GM10266 (cell line): ENCODE measurements around the gene TMIGD3.

Source experiments
- DNase-seq: peaks from one replicate; pipeline ENCODE4 v3.0.0; 2012; ENCODE audit errors: extremely low spot score
- CTCF ChIP-seq: IDR thresholded peaks from 2 replicates; pipeline ENCODE4 v1.5.1; 2012; ENCODE audit warnings: mild to moderate bottlenecking, low read depth; ENCODE audit not compliant: control insufficient read depth, insufficient read depth; ENCODE audit errors: missing control alignments

TMIGD3 gene

GRCh38 chr1:111448482-111448917 lies 54.9 kb downstream of the TMIGD3 start:
- no peak for DNase-seq
- TF ChIP-seq CTCF: no peak

- no peak for DNase-seq
- no peak for TF ChIP-seq CTCF
These were observed 56.2 kb downstream of the TMIGD3 start for GRCh38 chr1:111446967-111447892.

- TF ChIP-seq CTCF: no peak
- no peak for DNase-seq
These were observed 56.9 kb downstream of the TMIGD3 start for GRCh38 chr1:111446546-111446945.

DNA sequence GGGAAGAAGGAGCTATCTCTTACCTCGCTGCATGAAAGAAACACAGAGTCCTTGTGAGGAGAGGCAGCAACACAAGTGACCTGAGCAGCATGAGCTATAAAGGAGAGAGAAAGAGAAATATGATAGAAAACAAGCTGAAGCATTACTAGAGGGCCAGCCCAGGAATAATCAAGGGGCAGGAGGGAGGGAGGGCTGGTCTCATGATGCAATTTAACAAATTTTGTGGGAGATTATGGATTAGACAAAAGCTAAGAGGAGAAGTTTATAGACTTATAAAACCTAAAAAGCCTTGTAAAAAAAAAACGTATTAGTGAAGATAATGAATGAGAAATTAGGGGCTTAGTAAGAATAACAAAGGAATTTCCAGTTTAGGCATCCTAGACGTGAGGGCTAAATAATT lies 59.4 kb downstream of the TMIGD3 start:
- no peak for DNase-seq
- no peak for TF ChIP-seq CTCF

- TF ChIP-seq CTCF: no peak
- DNase-seq: no peak
These were observed 61.0 kb downstream of the TMIGD3 start for GRCh38 chr1:111442457-111442856.

- peak; percentile 20 for DNase-seq
- peak; percentile 51 for TF ChIP-seq CTCF
These were observed 61.8 kb downstream of the TMIGD3 start for GRCh38 chr1:111441573-111442192.
